NCI-H2107 (cell line): Measurements from ENCODE around the gene TUFT1.

Experiments used
- DNase-seq: peaks from one replicate; lab custom pipeline; 2025; lab: John Stamatoyannopoulos, UW

Gene TUFT1

GRCh38 chr1:151540021-151540981, at the start of gene TUFT1:
Gene TUFT1 (plus strand): TSS chr1:151540309. CDS start chr1:151540367, 58 bp downstream.
- DNase-seq = peak; percentile 93

- DNase-seq = no peak
Observed at GRCh38 chr1:151491641-151492040, 48.5 kb upstream of the TUFT1 start.

GRCh38 chr1:151492120-151492519, 48.0 kb upstream of the TUFT1 start:
- DNase-seq = no peak

- no peak for DNase-seq
Observed at GRCh38 chr1:151493042-151493441, 47.1 kb upstream of the TUFT1 start.

GRCh38 chr1:151494741-151495281, 45.3 kb upstream of the TUFT1 start:
- DNase-seq = no peak

- no peak for DNase-seq
Observed at GRCh38 chr1:151495316-151495715, 44.8 kb upstream of the TUFT1 start.

GRCh38 chr1:151499365-151499764, 40.7 kb upstream of the TUFT1 start:
- no peak for DNase-seq

- DNase-seq = no peak
Observed at GRCh38 chr1:151499930-151500329, 40.2 kb upstream of the TUFT1 start.

- no peak for DNase-seq
Observed at GRCh38 chr1:151501474-151501873, 38.6 kb upstream of the TUFT1 start.

GRCh38 chr1:151502035-151502700, 37.9 kb upstream of the TUFT1 start:
- no peak for DNase-seq

GRCh38 chr1:151502859-151503780, 37.0 kb upstream of the TUFT1 start:
- no peak for DNase-seq

- no peak for DNase-seq
Observed at GRCh38 chr1:151504252-151504651, 35.9 kb upstream of the TUFT1 start.

- DNase-seq = no peak
Observed at GRCh38 chr1:151504759-151505158, 35.4 kb upstream of the TUFT1 start.

GRCh38 chr1:151508833-151509232, 31.3 kb upstream of the TUFT1 start:
- no peak for DNase-seq

GRCh38 chr1:151509350-151510019, 30.6 kb upstream of the TUFT1 start:
- DNase-seq = no peak

- no peak for DNase-seq
Observed at GRCh38 chr1:151510020-151510405, 30.1 kb upstream of the TUFT1 start.

GRCh38 chr1:151510614-151510956, 29.5 kb upstream of the TUFT1 start:
- DNase-seq = no peak

GRCh38 chr1:151510957-151511635, 29.0 kb upstream of the TUFT1 start, which contains the start of gene CGN:
Gene CGN (plus strand): TSS chr1:151511387. CDS start chr1:151518520, 7,133 bp downstream.
- DNase-seq = peak; percentile 82

- DNase-seq = peak; percentile 26
Observed at GRCh38 chr1:151511636-151512215, 28.4 kb upstream of the TUFT1 start.

- no peak for DNase-seq
Observed at GRCh38 chr1:151512326-151512725, 27.8 kb upstream of the TUFT1 start.
